Stimulated activated CD4-positive, alpha-beta T cell treated with anti-CD3 and anti-CD28 coated beads, Interleukin-1b, Interleukin-23, amount 100 ng/mL, for 1 hour (primary cell): Measurements from ENCODE around the gene ADAM33.

Experiments used
- DNase-seq, 2 donors: peaks; one replicate each; pipeline ENCODE4 v3.0.0-alpha.2; 2020; ENCODE audit warnings: low read depth in 2 of 2

Gene ADAM33

GRCh38 chr20:3667434-3668037 lies 14.3 kb downstream of the ADAM33 start:
- no peak for DNase-seq

GRCh38 chr20:3663858-3664257 lies 18.0 kb downstream of the ADAM33 start:
- DNase-seq, result no peak

- no peak for DNase-seq
Measured at GRCh38 chr20:3663031-3663701, 18.6 kb downstream of the ADAM33 start, which contains the start of gene GFRA4. Gene GFRA4 (minus strand): TSS chr20:3663399. CDS start chr20:3663399, 0 bp downstream.

- no peak for DNase-seq
Measured at GRCh38 chr20:3661814-3662665, 19.8 kb downstream of the ADAM33 start.

- DNase-seq, result no peak
Measured at GRCh38 chr20:3661060-3661813, 20.6 kb downstream of the ADAM33 start.

- no peak for DNase-seq
Measured at GRCh38 chr20:3660262-3661059, 21.3 kb downstream of the ADAM33 start.

- DNase-seq, result no peak
Measured at GRCh38 chr20:3659492-3660261, 22.1 kb downstream of the ADAM33 start.

- no peak for DNase-seq
Measured at GRCh38 chr20:3658716-3659491, 22.9 kb downstream of the ADAM33 start.

GRCh38 chr20:3658019-3658715 lies 23.6 kb downstream of the ADAM33 start:
- DNase-seq, result no peak

- DNase-seq, result no peak
Measured at GRCh38 chr20:3655131-3655405, 26.7 kb downstream of the ADAM33 start.

GRCh38 chr20:3654326-3655130 lies 27.3 kb downstream of the ADAM33 start:
- DNase-seq, result no peak

- no peak for DNase-seq
Measured at GRCh38 chr20:3653921-3654320, 27.9 kb downstream of the ADAM33 start.

GRCh38 chr20:3652676-3653596 lies 28.9 kb downstream of the ADAM33 start:
- DNase-seq, result no peak

GRCh38 chr20:3652221-3652620 lies 29.6 kb downstream of the ADAM33 start:
- no peak for DNase-seq

GRCh38 chr20:3651204-3651962 lies 30.4 kb downstream of the ADAM33 start:
- DNase-seq, result no peak

- DNase-seq, result no peak
Measured at GRCh38 chr20:3648951-3649350, 32.9 kb downstream of the ADAM33 start.
